GM21723 (cell line): ENCODE results near the gene ATP1B3.
A peak's percentile ranks its signal among the peaks of the same experiment; 100 is the strongest.
"Not testable (repeated sequence)": the region's sequence is repeated elsewhere in the genome, so short reads cannot be mapped to it uniquely, and the experiment has no call there.

ENCODE experiments used
- ATAC-seq: cut with Tn5 transposase; IDR thresholded peaks from one replicate; pipeline ENCODE4 v1.9.1; 2021; ENCODE audit warnings: mild to moderate bottlenecking, moderate library complexity; ENCODE audit not compliant: unreplicated experiment

ATP1B3 gene

GRCh38 chr3:141876381-141876890 is at the start of gene ATP1B3:
Gene ATP1B3 (plus strand): TSS chr3:141876643. CDS start chr3:141876802, 159 bp downstream.
- peak; percentile 79 for ATAC-seq

GRCh38 chr3:141828487-141828886 is 48.0 kb upstream of the ATP1B3 start:
- no peak for ATAC-seq

GRCh38 chr3:141828890-141829289 is 47.6 kb upstream of the ATP1B3 start:
- no peak for ATAC-seq

- no peak for ATAC-seq
Measured at GRCh38 chr3:141830508-141830907, 45.9 kb upstream of the ATP1B3 start.

- ATAC-seq: no peak
Measured at GRCh38 chr3:141834292-141834691, 42.2 kb upstream of the ATP1B3 start.

GRCh38 chr3:141835557-141836229 is 40.8 kb upstream of the ATP1B3 start:
- no peak for ATAC-seq

GRCh38 chr3:141839389-141839788 is 37.1 kb upstream of the ATP1B3 start:
- ATAC-seq: no peak

GRCh38 chr3:141840737-141841544 is 35.5 kb upstream of the ATP1B3 start:
- no peak for ATAC-seq

- ATAC-seq: no peak
Measured at GRCh38 chr3:141844108-141844507, 32.3 kb upstream of the ATP1B3 start.

- ATAC-seq: no peak
Measured at GRCh38 chr3:141844812-141845211, 31.6 kb upstream of the ATP1B3 start.

- no peak for ATAC-seq
Measured at GRCh38 chr3:141845407-141846049, 30.9 kb upstream of the ATP1B3 start.

GRCh38 chr3:141846050-141846433 is 30.4 kb upstream of the ATP1B3 start:
- ATAC-seq: no peak

GRCh38 chr3:141848159-141848748 is 28.2 kb upstream of the ATP1B3 start:
- ATAC-seq: not testable (repeated sequence)

- ATAC-seq: no peak
Measured at GRCh38 chr3:141849056-141849815, 27.2 kb upstream of the ATP1B3 start.

GRCh38 chr3:141851411-141851810 is 25.0 kb upstream of the ATP1B3 start:
- no peak for ATAC-seq

GRCh38 chr3:141853081-141853601 is 23.3 kb upstream of the ATP1B3 start:
- ATAC-seq: no peak

GRCh38 chr3:141853629-141854168 is 22.7 kb upstream of the ATP1B3 start:
- ATAC-seq: no peak

- no peak for ATAC-seq
Measured at GRCh38 chr3:141854599-141854998, 21.8 kb upstream of the ATP1B3 start.

- no peak for ATAC-seq
Measured at GRCh38 chr3:141858312-141858711, 18.1 kb upstream of the ATP1B3 start.

GRCh38 chr3:141859651-141860050 is 16.8 kb upstream of the ATP1B3 start:
- ATAC-seq: no peak
